ENCODE data around the gene TNFAIP8L3.

GRCh38 chr15:51079226-51079625 lies 15.5 kb downstream of the TNFAIP8L3 start:
- TF ChIP-seq CHD1 (IDR thresholded peaks at IDR 0.05; ENCODE audit: low read depth, low read length) (no peak), BHLHE40 (IDR thresholded peaks at IDR 0.05; ENCODE audit: low read depth, low read length) (no peak), RCOR1 (IDR thresholded peaks at IDR 0.05; ENCODE audit: insufficient replicate concordance, low read length) (no peak)
- TF ChIP-seq, protein P1, sequence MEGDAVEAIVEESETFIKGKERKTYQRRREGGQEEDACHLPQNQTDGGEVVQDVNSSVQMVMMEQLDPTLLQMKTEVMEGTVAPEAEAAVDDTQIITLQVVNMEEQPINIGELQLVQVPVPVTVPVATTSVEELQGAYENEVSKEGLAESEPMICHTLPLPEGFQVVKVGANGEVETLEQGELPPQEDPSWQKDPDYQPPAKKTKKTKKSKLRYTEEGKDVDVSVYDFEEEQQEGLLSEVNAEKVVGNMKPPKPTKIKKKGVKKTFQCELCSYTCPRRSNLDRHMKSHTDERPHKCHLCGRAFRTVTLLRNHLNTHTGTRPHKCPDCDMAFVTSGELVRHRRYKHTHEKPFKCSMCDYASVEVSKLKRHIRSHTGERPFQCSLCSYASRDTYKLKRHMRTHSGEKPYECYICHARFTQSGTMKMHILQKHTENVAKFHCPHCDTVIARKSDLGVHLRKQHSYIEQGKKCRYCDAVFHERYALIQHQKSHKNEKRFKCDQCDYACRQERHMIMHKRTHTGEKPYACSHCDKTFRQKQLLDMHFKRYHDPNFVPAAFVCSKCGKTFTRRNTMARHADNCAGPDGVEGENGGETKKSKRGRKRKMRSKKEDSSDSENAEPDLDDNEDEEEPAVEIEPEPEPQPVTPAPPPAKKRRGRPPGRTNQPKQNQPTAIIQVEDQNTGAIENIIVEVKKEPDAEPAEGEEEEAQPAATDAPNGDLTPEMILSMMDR (conservative IDR thresholded peaks at IDR 0.05; ENCODE audit: low read depth, low read length): no peak
